ENCODE results near the gene SLC52A1.

DNA sequence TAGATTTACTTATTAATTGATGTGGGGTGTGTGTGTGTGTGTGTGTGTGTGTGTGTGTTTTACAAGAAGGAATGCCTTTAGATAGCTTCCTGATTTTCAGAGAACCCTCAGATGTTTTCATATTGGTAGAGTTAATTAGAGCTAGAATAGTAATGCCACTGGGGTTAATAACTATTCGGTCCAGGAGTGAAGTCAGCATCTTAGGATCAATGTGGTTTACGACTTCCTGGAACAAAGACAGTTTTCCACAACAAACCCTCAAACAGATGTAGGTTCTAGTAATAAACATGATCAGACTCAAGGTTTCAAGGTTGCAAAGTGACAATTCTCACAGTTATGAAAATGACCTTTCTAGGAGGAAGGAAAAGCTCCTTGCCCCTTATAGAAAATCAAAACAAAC lies 12.2 kb upstream of the SLC52A1 start:
- TF ChIP-seq, protein P1, sequence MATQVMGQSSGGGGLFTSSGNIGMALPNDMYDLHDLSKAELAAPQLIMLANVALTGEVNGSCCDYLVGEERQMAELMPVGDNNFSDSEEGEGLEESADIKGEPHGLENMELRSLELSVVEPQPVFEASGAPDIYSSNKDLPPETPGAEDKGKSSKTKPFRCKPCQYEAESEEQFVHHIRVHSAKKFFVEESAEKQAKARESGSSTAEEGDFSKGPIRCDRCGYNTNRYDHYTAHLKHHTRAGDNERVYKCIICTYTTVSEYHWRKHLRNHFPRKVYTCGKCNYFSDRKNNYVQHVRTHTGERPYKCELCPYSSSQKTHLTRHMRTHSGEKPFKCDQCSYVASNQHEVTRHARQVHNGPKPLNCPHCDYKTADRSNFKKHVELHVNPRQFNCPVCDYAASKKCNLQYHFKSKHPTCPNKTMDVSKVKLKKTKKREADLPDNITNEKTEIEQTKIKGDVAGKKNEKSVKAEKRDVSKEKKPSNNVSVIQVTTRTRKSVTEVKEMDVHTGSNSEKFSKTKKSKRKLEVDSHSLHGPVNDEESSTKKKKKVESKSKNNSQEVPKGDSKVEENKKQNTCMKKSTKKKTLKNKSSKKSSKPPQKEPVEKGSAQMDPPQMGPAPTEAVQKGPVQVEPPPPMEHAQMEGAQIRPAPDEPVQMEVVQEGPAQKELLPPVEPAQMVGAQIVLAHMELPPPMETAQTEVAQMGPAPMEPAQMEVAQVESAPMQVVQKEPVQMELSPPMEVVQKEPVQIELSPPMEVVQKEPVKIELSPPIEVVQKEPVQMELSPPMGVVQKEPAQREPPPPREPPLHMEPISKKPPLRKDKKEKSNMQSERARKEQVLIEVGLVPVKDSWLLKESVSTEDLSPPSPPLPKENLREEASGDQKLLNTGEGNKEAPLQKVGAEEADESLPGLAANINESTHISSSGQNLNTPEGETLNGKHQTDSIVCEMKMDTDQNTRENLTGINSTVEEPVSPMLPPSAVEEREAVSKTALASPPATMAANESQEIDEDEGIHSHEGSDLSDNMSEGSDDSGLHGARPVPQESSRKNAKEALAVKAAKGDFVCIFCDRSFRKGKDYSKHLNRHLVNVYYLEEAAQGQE (IDR thresholded peaks at IDR 0.05; ENCODE audit: insufficient read depth in 1 of 2, low read depth in 2 of 2, low read length in 2 of 2): no peak
- TF ChIP-seq POLR2AphosphoS5 (IDR thresholded peaks at IDR 0.05; ENCODE audit: low read depth, low read length) (no peak), SIN3A (IDR thresholded peaks at IDR 0.05; ENCODE audit: borderline replicate concordance, insufficient read depth, low read length) (no peak), TAF1 (IDR thresholded peaks at IDR 0.05; ENCODE audit: borderline replicate concordance, insufficient read depth, low read length) (no peak)
